PC-9 (cell line): Measurements from ENCODE around the gene PPM1K. TPM values are rescaled to one million over a fixed set of nuclear protein-coding genes. Genes with fewer than 3 reads are reported as not detected.

Source experiments
- BruUV-seq: library from RNA; stranded (reverse); fragments of 400-500 nt; replicated peaks from 2 replicates; lab custom pipeline; 2021; lab: Mats Ljungman, UMichigan
- CTCF ChIA-PET: fragments of 300-600 bp; sonication (Branson Sonifier 250); formaldehyde crosslinking; loops from one replicate; lab custom pipeline; 2022; ENCODE audit warnings: antibody characterized with exemption; lab: Charles Lee
- POLR2A ChIA-PET: fragments of 300-600 bp; sonication (Branson Sonifier 250); formaldehyde crosslinking; loops from one replicate; lab custom pipeline; 2022; ENCODE audit warnings: antibody characterized with exemption; ENCODE audit not compliant: unreplicated experiment; lab: Charles Lee
- DNase-seq, 2 experiments: peaks; one replicate each; pipeline versions ENCODE4 v3.0.0 to v3.0.0-alpha.2; 2015 to 2022; ENCODE audit warnings: mixed read lengths in 1 of 2
- H2AFZ ChIP-seq: fragments of 200-600 bp; sonication (generic); 2 replicates; pipeline ENCODE4 v1.8.1; 2017; ENCODE audit warnings: antibody characterized with exemption
- H3F3A ChIP-seq: fragments of 200-600 bp; sonication (generic); 2 replicates; pipeline ENCODE4 v1.8.1; 2017; ENCODE audit warnings: antibody characterized with exemption, mild to moderate bottlenecking, low read depth; ENCODE audit not compliant: insufficient read depth
- H3K27ac ChIP-seq: fragments of 200-600 bp; sonication (generic); 2 replicates; pipeline ENCODE4 v1.6.1; 2016; ENCODE audit warnings: mixed run types
- H3K27me3 ChIP-seq: fragments of 200-600 bp; sonication (generic); 2 replicates; pipeline ENCODE4 v1.6.1; 2016; ENCODE audit warnings: low read depth, mixed run types; ENCODE audit not compliant: insufficient read depth
- H3K36me3 ChIP-seq: fragments of 200-600 bp; sonication (generic); 2 replicates; pipeline ENCODE4 v1.6.1; 2016; ENCODE audit warnings: low read depth, mixed run types
- H3K4me1 ChIP-seq: fragments of 200-600 bp; sonication (generic); replicated peaks from 2 replicates; pipeline ENCODE4 v1.6.1; 2016; ENCODE audit warnings: mixed run types; ENCODE audit not compliant: insufficient read depth
- H3K4me2 ChIP-seq: fragments of 200-600 bp; sonication (generic); 2 replicates; pipeline ENCODE4 v1.6.1; 2017; ENCODE audit warnings: mixed run types
- H3K4me3 ChIP-seq: fragments of 200-600 bp; sonication (generic); 2 replicates; pipeline ENCODE4 v1.6.1; 2016; ENCODE audit warnings: mixed run types
- H3K79me2 ChIP-seq: fragments of 200-600 bp; sonication (generic); 2 replicates; pipeline ENCODE4 v1.6.1; 2017; ENCODE audit warnings: low read depth, mixed run types
- H3K9me2 ChIP-seq: fragments of 200-600 bp; sonication (generic); 2 replicates; pipeline ENCODE4 v1.8.1; 2017; ENCODE audit warnings: mild to moderate bottlenecking; ENCODE audit not compliant: insufficient read depth
- H3K9me3 ChIP-seq: fragments of 200-600 bp; sonication (generic); 2 replicates; pipeline ENCODE4 v1.8.1; 2016; ENCODE audit warnings: low read depth; ENCODE audit not compliant: insufficient read depth
- H4K20me1 ChIP-seq: fragments of 200-600 bp; sonication (generic); 2 replicates; pipeline ENCODE4 v1.8.1; 2017; ENCODE audit not compliant: insufficient read depth
- CTCF ChIP-seq: fragments of 200-600 bp; sonication (generic); conservative IDR thresholded peaks from 2 replicates; pipeline ENCODE4 v1.6.1; 2017; ENCODE audit warnings: mixed run types, antibody characterized with exemption, mild to moderate bottlenecking, moderate library complexity
- EZH2 ChIP-seq: fragments of 200-600 bp; sonication (generic); IDR thresholded peaks from 2 replicates; pipeline ENCODE4 v1.8.0; 2017; ENCODE audit warnings: antibody characterized with exemption, low read depth
- intact Hi-C: fragments of 100-400 bp; cut with micrococcal nuclease; formaldehyde crosslinking; loops from one replicate; pipeline ENCODE4 v1.10.0; 2022; ENCODE audit not compliant: unreplicated experiment
- total RNA-seq: library from RNA; stranded (reverse); gene quantifications from 2 replicates; pipeline ENCODE4 v1.2.3, GENCODE V29; 2021

Gene PPM1K
- total RNA-seq, 1 experiment from 2014 or later: 5.7 TPM

DNA sequence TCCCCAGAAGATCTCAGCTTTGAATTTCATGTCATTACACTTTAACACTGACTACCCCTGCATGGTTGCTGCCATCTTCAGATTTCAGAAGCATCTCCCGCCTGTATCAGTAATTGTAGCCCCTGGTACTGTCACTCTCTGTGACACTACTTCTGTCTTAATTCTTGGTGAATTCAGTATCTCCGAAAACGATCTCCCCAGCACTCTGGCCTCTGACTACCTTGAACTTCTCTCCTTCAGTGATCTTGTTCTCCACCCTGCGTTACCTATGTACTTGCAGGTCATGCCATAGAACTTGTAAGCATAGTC lies 72.2 kb downstream of the PPM1K start:
- no peak overlapping the region for H2AFZ ChIP-seq
- no peak overlapping the region for H3K4me2 ChIP-seq
- intact Hi-C loops: loop anchor here (1.0 to 5.0 kb wide), 4 partner anchors 157 to 535 kb away; no protein-coding TSS in a partner anchor
- no peaks in the 10 kb centered on the region for H3K9me3 ChIP-seq
- H4K20me1 ChIP-seq: no peaks in the 10 kb centered on the region
- H3K9me2 ChIP-seq: no peaks in the 10 kb centered on the region
- no peaks in the 10 kb centered on the region for H3F3A ChIP-seq
- BruUV-seq: no TSS peak
- ChIA-PET CTCF (interaction anchor here (0.9 to 1.4 kb wide), 3 partner anchors 179 to 359 kb away, joined by 4 to 9 read pairs (median 6); no protein-coding TSS in a partner anchor), POLR2A (no interaction called here)
- H3K79me2 ChIP-seq: no peaks in the 10 kb centered on the region
- no peak overlapping the region for H3K4me3 ChIP-seq
- H3K36me3 ChIP-seq: no peaks in the 10 kb centered on the region
- DNase-seq: no peak
- H3K27me3 ChIP-seq: no peaks in the 10 kb centered on the region
- H3K27ac ChIP-seq: no peak overlapping the region
- peaks cover 6% of the 10 kb centered on the region for H3K4me1 ChIP-seq
- TF ChIP-seq EZH2 (no peak), CTCF (no peak)

- Histone ChIP-seq H4K20me1 (no peaks in the 10 kb centered on the region), H2AFZ (peak overlapping the region; percentile 33; the same call in 1 of the 2 replicates), H3K27me3 (no peaks in the 10 kb centered on the region), H3K36me3 (no peaks in the 10 kb centered on the region), H3K9me2 (no peaks in the 10 kb centered on the region), H3K4me3 (no peak overlapping the region), H3K79me2 (no peaks in the 10 kb centered on the region), H3K27ac (no peak overlapping the region), H3F3A (no peaks in the 10 kb centered on the region), H3K9me3 (no peaks in the 10 kb centered on the region), H3K4me1 (peaks cover 6% of the 10 kb centered on the region), H3K4me2 (peak overlapping the region; percentile 63)
- ChIA-PET POLR2A (no interaction called here), CTCF (interaction anchor here (0.9 to 1.4 kb wide), 4 partner anchors 177 to 359 kb away, joined by 4 to 9 read pairs (median 7); no protein-coding TSS in a partner anchor)
- peak; percentile 37 to 39 for DNase-seq
- intact Hi-C loops: loop anchor here (1.0 to 5.0 kb wide), 4 partner anchors 156 to 534 kb away; no protein-coding TSS in a partner anchor
- no TSS peak for BruUV-seq
- TF ChIP-seq CTCF (peak; percentile 78), EZH2 (no peak)
Measured at GRCh38 chr4:88211473-88212252, 72.7 kb downstream of the PPM1K start.

GRCh38 chr4:88208156-88208555 lies 76.2 kb downstream of the PPM1K start:
- no peaks in the 10 kb centered on the region for H3K79me2 ChIP-seq
- H3K4me2 ChIP-seq: no peak overlapping the region
- TF ChIP-seq CTCF: no peak
- no peak for TF ChIP-seq EZH2
- H3K27ac ChIP-seq: no peak overlapping the region
- H4K20me1 ChIP-seq: no peaks in the 10 kb centered on the region
- H3K36me3 ChIP-seq: no peaks in the 10 kb centered on the region
- H3K27me3 ChIP-seq: no peaks in the 10 kb centered on the region
- no peaks in the 10 kb centered on the region for H3K9me3 ChIP-seq
- H3F3A ChIP-seq: no peaks in the 10 kb centered on the region
- POLR2A ChIA-PET: no interaction called here
- H3K4me3 ChIP-seq: no peak overlapping the region
- H2AFZ ChIP-seq: no peak overlapping the region
- H3K9me2 ChIP-seq: no peaks in the 10 kb centered on the region; the same call in 1 of the 2 replicates
- CTCF ChIA-PET: no interaction called here
- DNase-seq: no peak
- no TSS peak for BruUV-seq
- peaks cover 6% of the 10 kb centered on the region for H3K4me1 ChIP-seq
- intact Hi-C loops: no loop called here

Other genes with a start within 250 kb of the PPM1K start
- 13.3 and 24.6 TPM in 2 replicates for gene ABCG2, start 125.9 kb downstream of the PPM1K start, total RNA-seq
- gene HERC6, start 94.3 kb upstream of the PPM1K start, total RNA-seq: 4.9 and 5.6 TPM in 2 replicates
- gene HERC5, start 172.6 kb upstream of the PPM1K start, total RNA-seq: 3.6 and 4.6 TPM in 2 replicates
- 53.3 and 55.0 TPM in 2 replicates for gene PYURF, start 239.2 kb upstream of the PPM1K start, total RNA-seq